Epithelial cell of proximal tubule (primary cell): ENCODE data around the gene NNMT. TPM values are rescaled to one million over a fixed set of nuclear protein-coding genes. Genes with fewer than 3 reads are reported as not detected.

Source experiments
- DNase-seq: peaks from one replicate; pipeline ENCODE4 v3.0.0-alpha.2; 2011; ENCODE audit warnings: low read depth
- H3K4me3 ChIP-seq: 2 replicates; pipeline ENCODE4 v1.5.1; 2011; ENCODE audit warnings: low read depth, mild to moderate bottlenecking, low read length
- CTCF ChIP-seq: conservative IDR thresholded peaks from 2 replicates; pipeline ENCODE4 v1.5.1; 2012; ENCODE audit warnings: low read depth, mild to moderate bottlenecking, low read length
- total RNA-seq: library from RNA; depleted of rRNA; stranded (reverse); fragments of >200 nt; gene quantifications from 2 replicates; pipeline ENCODE4 v1.2.3, GENCODE V29; 2015

The NNMT gene
- total RNA-seq, 1 donor from 2014 or later = 875 TPM

GRCh38 chr11:114277637-114278341 lies 18.4 kb upstream of the NNMT start:
- no peak for TF ChIP-seq CTCF
- no peak for DNase-seq

GRCh38 chr11:114278342-114279065 lies 17.7 kb upstream of the NNMT start:
- no peak for TF ChIP-seq CTCF
- no peak for DNase-seq

More at GRCh38 chr11:114277637-114278341, 18.4 kb upstream of the NNMT start:
- no peak overlapping the region for H3K4me3 ChIP-seq

DNA sequence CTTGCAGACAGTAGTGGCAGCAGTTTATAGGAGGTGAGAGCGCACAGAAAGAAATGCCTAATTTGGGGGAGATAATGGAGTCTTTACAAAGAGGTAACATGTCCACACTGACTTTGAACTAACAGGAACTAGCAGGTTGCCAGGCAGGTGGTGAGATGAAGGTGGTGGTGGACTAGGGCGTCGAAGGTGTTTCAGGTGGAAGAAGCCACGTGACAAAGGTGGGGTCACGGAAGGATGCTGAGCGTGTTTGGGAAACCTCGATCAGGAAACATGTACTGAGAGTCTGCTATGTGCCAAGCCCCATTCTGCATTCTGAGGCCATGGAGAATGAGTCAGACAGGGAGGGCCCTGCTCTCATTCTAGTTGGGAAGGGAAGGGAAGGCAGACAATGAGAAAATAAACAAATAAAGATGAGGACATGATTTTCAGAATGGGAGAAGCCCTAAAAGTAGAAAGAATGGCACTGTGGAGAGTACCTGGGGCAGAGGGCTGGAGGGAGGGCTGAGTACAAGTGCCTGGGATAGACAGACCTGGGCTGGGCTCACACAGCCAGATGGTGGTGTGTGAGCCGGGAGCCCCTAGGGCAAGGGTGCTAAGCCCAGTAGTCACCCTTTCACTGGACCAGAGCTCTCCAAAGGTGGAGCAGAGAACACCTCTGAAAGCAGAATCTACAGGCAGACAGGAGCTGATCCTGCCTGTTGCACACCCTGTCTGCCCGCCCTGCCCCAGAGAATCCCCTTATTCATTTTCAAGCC lies 16.2 kb upstream of the NNMT start:
- no peak for TF ChIP-seq CTCF
- no peak overlapping the region for H3K4me3 ChIP-seq
- DNase-seq = no peak

More at GRCh38 chr11:114278342-114279065, 17.7 kb upstream of the NNMT start:
- H3K4me3 ChIP-seq = no peak overlapping the region

GRCh38 chr11:114280696-114281095 lies 15.5 kb upstream of the NNMT start:
- TF ChIP-seq CTCF = peak; percentile 82
- peak overlapping the region; percentile 3 for H3K4me3 ChIP-seq
- DNase-seq = no peak

DNA sequence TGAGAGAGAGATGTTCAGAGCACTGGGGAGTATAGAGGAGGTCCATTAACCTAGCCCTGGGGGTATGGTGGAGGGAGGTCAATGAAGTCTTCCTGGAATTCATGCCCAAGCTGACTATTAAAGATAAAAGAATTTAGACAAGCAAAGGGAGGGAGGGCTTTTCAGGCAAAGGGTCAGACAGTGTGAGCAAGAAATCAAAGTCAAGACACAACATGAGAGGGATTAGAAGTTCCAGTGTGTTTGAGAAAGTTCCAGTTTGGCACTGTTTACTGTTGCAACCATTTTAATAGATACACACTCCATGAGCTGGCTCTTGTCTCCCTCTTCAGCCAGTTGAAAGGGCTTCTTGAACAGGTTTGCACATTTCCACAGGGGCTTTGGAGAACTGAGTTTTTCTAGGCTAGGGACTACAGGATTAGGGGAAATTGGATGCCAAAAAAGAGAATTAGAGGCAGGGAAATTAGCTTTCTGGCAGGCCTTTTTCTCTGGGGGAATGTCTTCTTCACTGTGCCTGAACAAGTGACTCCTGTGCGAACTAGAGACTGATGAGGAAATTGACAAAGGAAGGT lies 14.7 kb upstream of the NNMT start:
- DNase-seq = no peak
- TF ChIP-seq CTCF = no peak
- no peak overlapping the region for H3K4me3 ChIP-seq

DNA sequence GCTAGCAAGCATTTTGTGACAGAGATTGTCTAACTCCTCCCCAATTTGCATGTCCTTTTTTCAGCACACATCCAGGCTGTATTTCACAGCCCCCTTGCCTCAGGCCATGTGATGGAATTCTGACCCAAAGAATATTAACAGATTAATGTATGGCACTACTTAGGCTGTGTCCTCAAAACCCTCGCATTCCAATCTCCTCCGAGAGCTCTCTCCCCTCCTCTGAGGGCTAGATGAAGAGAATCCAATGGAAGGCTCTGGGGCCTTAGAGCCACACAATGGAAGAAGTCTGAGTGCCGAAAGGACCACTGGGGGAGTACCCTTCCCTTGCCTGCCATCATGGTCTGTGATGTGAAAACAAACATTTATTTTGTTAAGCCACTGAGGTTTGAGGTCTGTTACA lies 13.7 kb upstream of the NNMT start:
- no peak for TF ChIP-seq CTCF
- DNase-seq = no peak
- H3K4me3 ChIP-seq = no peak overlapping the region
